K562 (cell line): ENCODE measurements around the gene DNAH8. TPM values are rescaled to one million over a fixed set of nuclear protein-coding genes. Genes with fewer than 3 reads are reported as not detected.
A peak's percentile ranks its signal among the peaks of the same experiment; 100 is the strongest.

Experiments
- ATAC-seq: fragments of 200-7000 bp; cut with Tn5 transposase; 3 replicates; pipeline ENCODE4 v1.9.1; 2020; ENCODE audit warnings: moderate library complexity
- BruUV-seq: library from RNA; stranded (reverse); fragments of 400-500 nt; replicated peaks from 2 replicates; lab custom pipeline; 2021; lab: Mats Ljungman, UMichigan
- CTCF ChIA-PET: fragments of 300-600 bp; formaldehyde crosslinking; extraction: SDS; loops from one replicate; lab custom pipeline; 2021; ENCODE audit warnings: low intra/inter-chr PET ratio; lab: Yijun Ruan, JAX
- POLR2A ChIA-PET: fragments of 300-600, 350-650 bp; sonication (Branson Sonifier 250); formaldehyde crosslinking; extraction: SDS; loops from one replicate; lab custom pipeline; 2021; ENCODE audit warnings: antibody characterized with exemption, inconsistent platforms; lab: Yijun Ruan, JAX
- DNase-seq, 4 experiments: peaks; one replicate each; pipeline versions ENCODE4 v3.0.0 to v3.0.0-alpha.2; 2011 to 2018; ENCODE audit warnings: low spot score in 3 of 4, mixed read lengths in 3 of 4; ENCODE audit errors: extremely low read depth in 1 of 4
- FAIRE-seq: peaks from 2 replicates; lab custom pipeline; 2011; peaks lifted over from hg19 to GRCh38; lab: Jason Lieb, UNC
- H2AFZ ChIP-seq: 2 replicates; pipeline ENCODE4 v1.6.0; 2011; ENCODE audit warnings: low read depth, low read length, control low read depth, inconsistent platforms
- H3K27ac ChIP-seq: fragments of 200-600 bp; 3 replicates; pipeline ENCODE4 v1.8.0; 2011; ENCODE audit warnings: low read depth, mild to moderate bottlenecking, control low read depth, inconsistent platforms, low read length, moderate library complexity, mixed read lengths; ENCODE audit errors: extremely low read depth
- H3K27me3 ChIP-seq, 2 experiments: fragments of 300-600 bp in 1 of 2; 2 replicates in 1 of 2; 3 replicates in 1 of 2; pipeline versions ENCODE4 v1.6.0 to v1.8.0; 2011; ENCODE audit warnings: inconsistent platforms in 2 of 2, low read length in 2 of 2, mild to moderate bottlenecking in 1 of 2, mixed read lengths in 1 of 2, moderate library complexity in 1 of 2; ENCODE audit not compliant: control insufficient read depth in 2 of 2, insufficient read depth in 2 of 2
- H3K36me3 ChIP-seq: fragments of 300-600 bp; 3 replicates; pipeline ENCODE4 v1.8.0; 2011; ENCODE audit warnings: mild to moderate bottlenecking, low read length, inconsistent platforms; ENCODE audit not compliant: control insufficient read depth, insufficient read depth
- H3K4me1 ChIP-seq, 2 experiments: fragments of 200-600 bp in 1 of 2; replicated peaks in 1 of 2; 2 replicates in 1 of 2; 3 replicates in 1 of 2; pipeline versions ENCODE4 v1.5.1 to v1.8.0; 2011; ENCODE audit warnings: inconsistent platforms in 2 of 2, low read length in 2 of 2, mild to moderate bottlenecking in 1 of 2, mixed read lengths in 1 of 2, moderate library complexity in 1 of 2; ENCODE audit not compliant: control insufficient read depth in 2 of 2, insufficient read depth in 2 of 2
- H3K4me2 ChIP-seq: 2 replicates; pipeline ENCODE4 v1.6.1; 2011; ENCODE audit warnings: low read length, control low read depth, inconsistent platforms, mixed read lengths; ENCODE audit not compliant: insufficient read depth
- H3K4me3 ChIP-seq: fragments of 200-600 bp; sonication (generic), shearing (Covaris generic); 2 replicates; pipeline ENCODE4 v1.5.1; 2016; ENCODE audit warnings: control low read depth, inconsistent platforms
- H3K79me2 ChIP-seq: fragments of 200-600 bp; 3 replicates; pipeline ENCODE4 v1.8.0; 2011; ENCODE audit warnings: low read length, inconsistent platforms; ENCODE audit not compliant: control insufficient read depth, insufficient read depth
- H3K9ac ChIP-seq, 2 experiments: 2 replicates each; pipeline versions ENCODE4 v1.6.0 to v1.6.1; 2011; ENCODE audit warnings: low read depth in 2 of 2, low read length in 2 of 2, control low read depth in 1 of 2, inconsistent platforms in 1 of 2, mild to moderate bottlenecking in 1 of 2, mixed read lengths in 1 of 2; ENCODE audit not compliant: insufficient read depth in 1 of 2
- H3K9me1 ChIP-seq: one replicate; pipeline ENCODE4 v1.6.0; 2011; ENCODE audit warnings: inconsistent platforms, mild to moderate bottlenecking, low read length, moderate library complexity; ENCODE audit not compliant: control insufficient read depth, insufficient read depth
- H3K9me3 ChIP-seq: replicated peaks from 2 replicates; pipeline ENCODE4 v1.5.1; 2011; ENCODE audit warnings: low read depth, low read length, inconsistent platforms; ENCODE audit not compliant: control insufficient read depth, insufficient read depth
- H4K20me1 ChIP-seq: replicated peaks from 2 replicates; pipeline ENCODE4 v1.6.1; 2011; ENCODE audit warnings: low read length, inconsistent platforms, mixed read lengths; ENCODE audit not compliant: control insufficient read depth, insufficient read depth
- BHLHE40 ChIP-seq: IDR thresholded peaks from 2 replicates; pipeline ENCODE4 v1.6.1; 2011; ENCODE audit warnings: low read length, improper control_type of control experiment
- CTCF ChIP-seq, 3 experiments: IDR thresholded peaks in 2 of 3; conservative IDR thresholded peaks in 1 of 3; 2 replicates each; pipeline ENCODE4 v1.5.1; 2011 to 2012; ENCODE audit warnings: low read length in 3 of 3, mild to moderate bottlenecking in 3 of 3, control low read depth in 2 of 3, improper control_type of control experiment in 1 of 3, inconsistent platforms in 1 of 3, low read depth in 1 of 3, mixed read lengths in 1 of 3, moderate library complexity in 1 of 3; ENCODE audit not compliant: insufficient read depth in 2 of 3
- ETV5 ChIP-seq: sonication (generic); formaldehyde crosslinking; IDR thresholded peaks from 2 replicates; pipeline ENCODE4 v1.4.0; 2020; ENCODE audit warnings: low read depth, mild to moderate bottlenecking, missing genetic modification reagents
- NKRF ChIP-seq: fragments of 450-650 bp; IDR thresholded peaks from 2 replicates; pipeline ENCODE4 v1.6.1; 2016; ENCODE audit warnings: borderline replicate concordance
- RBM15 ChIP-seq: fragments of 200-400 bp; formaldehyde crosslinking; IDR thresholded peaks from 2 replicates; pipeline ENCODE4 v1.6.1; 2018; ENCODE audit warnings: mild to moderate bottlenecking, low read length, moderate library complexity; ENCODE audit not compliant: insufficient read depth
- SRSF3 ChIP-seq: fragments of 200-400 bp; formaldehyde crosslinking; IDR thresholded peaks from 2 replicates; pipeline ENCODE4 v1.6.1; 2016; ENCODE audit warnings: mild to moderate bottlenecking, low read length, moderate library complexity; ENCODE audit not compliant: insufficient read depth
- YY1 ChIP-seq, 3 experiments: IDR thresholded peaks; 2 replicates each; pipeline ENCODE4 v1.6.1; 2011; ENCODE audit warnings: low read length in 2 of 3, mild to moderate bottlenecking in 2 of 3, moderate library complexity in 2 of 3, borderline replicate concordance in 1 of 3, control low read depth in 1 of 3, low read depth in 1 of 3; ENCODE audit not compliant: insufficient read depth in 3 of 3, insufficient replicate concordance in 2 of 3, control insufficient read depth in 1 of 3, insufficient read length in 1 of 3; ENCODE audit errors: extremely low read depth in 1 of 3
- ZNF174 ChIP-seq: fragments of 250-450 bp; sonication (Bioruptor Pico); IDR thresholded peaks from 2 replicates; pipeline ENCODE4 v1.4.0; 2020; ENCODE audit warnings: mild to moderate bottlenecking
- ZNF655 ChIP-seq: fragments of 250-450 bp; sonication (Bioruptor Pico); IDR thresholded peaks from 2 replicates; pipeline ENCODE4 v1.5.0; 2021
- WGBS: fragments of 100-300 bp; shearing (Covaris generic); methylation state at CpG from one replicate; pipeline ENCODE4 v1.1.6; 2016; ENCODE audit warnings: low coverage, mixed read lengths; ENCODE audit not compliant: insufficient coverage; ENCODE audit errors: missing lambda C conversion rate; 5-methylcytosine and 5-hydroxymethylcytosine counted together
- in situ Hi-C: fragments of 300-500 bp; cut with MboI; formaldehyde crosslinking; loops from 4 replicates; pipeline ENCODE4 v1.15.0; 2018; ENCODE audit warnings: inconsistent platforms, mixed read lengths
- intact Hi-C: fragments of 100-400 bp; cut with micrococcal nuclease; formaldehyde crosslinking; loops from 2 replicates; pipeline ENCODE4 v1.14.2; 2022
- polyA plus RNA-seq, 8 experiments: library from polyadenylated mRNA; depleted of rRNA in 4 of 8; stranded (reverse) in 5 of 8; unstranded in 3 of 8; fragments of >200 nt; fragmentation: Nextera tagmentation in 2 of 8; fragmentation: Illumina TruSeq in 1 of 8; extraction: Ambion mirVana in 2 of 8; extraction: Trizol in 1 of 8; gene quantifications; 2 replicates each; pipeline versions ENCODE4 v1.2.1 to v1.2.3, GENCODE V29; 2011 to 2014; ENCODE audit warnings: inconsistent platforms in 1 of 8, missing spikeins in 1 of 8
- total RNA-seq, 7 experiments: library from RNA; depleted of rRNA in 6 of 7; stranded (reverse); fragments of >200 nt in 6 of 7; fragmentation: Illumina TruSeq in 2 of 7; extraction: Trizol in 2 of 7; gene quantifications; 2 replicates each; pipeline versions ENCODE4 v1.2.1 to v1.2.3, GENCODE V29; 2011 to 2021; ENCODE audit warnings: low replicate concordance in 1 of 7

DNAH8 gene
- total and polyA plus RNA-seq, 9 of the 15 experiments (the other 6 are each of a cell fraction or from before 2014, with no cell fraction given), result 1.2 to 4.2 (median 2.9) TPM

- TF ChIP-seq CTCF (IDR thresholded peaks at IDR 0.05 in 2 of 3, conservative IDR thresholded peaks at IDR 0.05 in 1 of 3; ENCODE audit: insufficient read depth in 2 of 3, low read depth in 1 of 3, low read length in 3 of 3), result no peak
Measured at GRCh38 chr6:39047434-39048327, 332.6 kb downstream of the DNAH8 start (continued).

GRCh38 chr6:39048481-39049399 lies 333.6 kb downstream of the DNAH8 start, which contains the start of gene GLP1R:
Gene GLP1R, plus strand, starts transcription at chr6:39048781. Its CDS starts 60 bp downstream, at chr6:39048841.
- Histone ChIP-seq H2AFZ (no peak within 1 kb of the TSS), H3K9me1 (no peaks in the 10 kb centered on the region), H3K4me3 (no peak within 1 kb of the TSS), H3K27me3 (peaks cover 41 to 82% of the 10 kb centered on the region in 2 experiments), H3K27ac (no peak within 1 kb of the TSS), H3K79me2 (no peaks in the 10 kb centered on the region), H3K9ac (no peak within 1 kb of the TSS), H3K4me1 (peaks cover 0 to 9% of the 10 kb centered on the region in 2 experiments; a peak in 2 of 5 replicates), H3K36me3 (no peaks in the 10 kb centered on the region), H3K9me3 (no peaks in the 10 kb centered on the region), H3K4me2 (no peak within 1 kb of the TSS), H4K20me1 (peaks cover 28% of the 10 kb centered on the region)
- ATAC-seq, result no peak
- TF ChIP-seq SRSF3 (no peak), ZNF174 (CRISPR knock-in tag) (no peak), RBM15 (no peak), ZNF655 (no peak), NKRF (no peak), BHLHE40 (no peak), ETV5 (CRISPR knock-in tag) (no peak), YY1 (IDR thresholded peaks at IDR 0.05; ENCODE audit: borderline replicate concordance in 1 of 3, control insufficient read depth in 1 of 3, extremely low read depth in 1 of 3, insufficient read depth in 3 of 3, insufficient read length in 1 of 3, insufficient replicate concordance in 2 of 3, low read depth in 1 of 3, low read length in 2 of 3) (no peak)
- in situ Hi-C loops (no loop called here), intact Hi-C loops (no loop called here)
- no peak for FAIRE-seq
- peak in 2 of 4 experiments; percentile 42 to 44 for DNase-seq
- WGBS, result 11% methylated on average over 38 of the region's 74 CpGs
- ChIA-PET CTCF (no interaction called here), POLR2A (interaction anchor here (0.7 kb wide), 1 partner anchor 805 kb away, joined by 4 read pairs; no protein-coding TSS in a partner anchor)
- no TSS peak for BruUV-seq
